Hair follicular keratinocyte (primary cell): ENCODE measurements around the gene PTPRD. TPM values are rescaled to one million over a fixed set of nuclear protein-coding genes. Genes with fewer than 3 reads are reported as not detected.

Experiments
- total RNA-seq: library from RNA; depleted of rRNA; stranded (reverse); fragments of >200 nt; gene quantifications from 2 replicates; pipeline ENCODE4 v1.2.3, GENCODE V29; 2015

Gene PTPRD
- total RNA-seq = 1.6 TPM in 2 replicates

DNA sequence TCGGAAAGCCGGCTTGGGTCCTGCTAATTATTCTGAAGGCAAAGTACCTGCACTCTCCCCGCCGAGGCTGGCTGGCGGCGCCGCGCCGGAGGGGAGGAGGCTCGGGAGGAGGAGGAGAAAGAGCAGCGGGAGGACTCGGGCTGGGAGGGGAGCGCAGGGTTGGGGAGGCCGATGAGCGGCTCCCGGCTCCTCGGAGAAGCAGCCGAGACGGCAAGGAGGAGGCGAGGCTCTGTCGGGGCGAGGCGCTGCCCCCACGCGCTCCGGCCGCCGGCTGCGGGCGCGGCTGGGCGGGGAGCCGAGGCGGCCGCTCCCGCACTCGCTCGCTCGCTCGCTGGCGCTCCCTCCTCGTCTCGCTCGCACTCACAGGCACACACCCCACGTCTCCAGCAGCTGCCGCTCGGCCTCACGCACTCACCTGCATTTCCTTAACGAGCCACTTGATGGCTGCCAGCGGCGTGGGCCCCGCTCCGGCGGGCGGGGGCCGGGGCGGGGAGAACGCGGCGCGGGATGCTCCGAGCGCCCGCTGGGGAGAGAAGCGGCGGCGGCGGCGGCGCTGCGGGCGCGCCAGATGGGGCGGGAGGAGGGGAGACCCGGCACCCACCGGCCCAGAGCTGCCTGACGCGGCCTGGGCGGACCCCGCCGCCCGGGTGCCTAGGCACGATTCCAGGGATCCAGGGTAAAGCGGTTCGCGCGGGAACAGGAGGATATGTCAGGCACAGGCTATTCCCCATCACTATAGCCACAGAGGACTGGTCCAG is at the start of gene PTPRD:
Gene PTPRD (minus strand): TSS at position 362 of the 758 bp plus-strand sequence.

